IPS DF 19.7 (cell line): ENCODE data around the gene NUP37.
A peak's percentile ranks its signal among the peaks of the same experiment; 100 is the strongest.
"Not testable (repeated sequence)": the region's sequence is repeated elsewhere in the genome, so short reads cannot be mapped to it uniquely, and the experiment has no call there.

Experiments
- DNase-seq: peaks from one replicate; pipeline ENCODE4 v3.0.0-alpha.2; 2013; ENCODE audit warnings: low read depth, low spot score

The NUP37 gene

DNA sequence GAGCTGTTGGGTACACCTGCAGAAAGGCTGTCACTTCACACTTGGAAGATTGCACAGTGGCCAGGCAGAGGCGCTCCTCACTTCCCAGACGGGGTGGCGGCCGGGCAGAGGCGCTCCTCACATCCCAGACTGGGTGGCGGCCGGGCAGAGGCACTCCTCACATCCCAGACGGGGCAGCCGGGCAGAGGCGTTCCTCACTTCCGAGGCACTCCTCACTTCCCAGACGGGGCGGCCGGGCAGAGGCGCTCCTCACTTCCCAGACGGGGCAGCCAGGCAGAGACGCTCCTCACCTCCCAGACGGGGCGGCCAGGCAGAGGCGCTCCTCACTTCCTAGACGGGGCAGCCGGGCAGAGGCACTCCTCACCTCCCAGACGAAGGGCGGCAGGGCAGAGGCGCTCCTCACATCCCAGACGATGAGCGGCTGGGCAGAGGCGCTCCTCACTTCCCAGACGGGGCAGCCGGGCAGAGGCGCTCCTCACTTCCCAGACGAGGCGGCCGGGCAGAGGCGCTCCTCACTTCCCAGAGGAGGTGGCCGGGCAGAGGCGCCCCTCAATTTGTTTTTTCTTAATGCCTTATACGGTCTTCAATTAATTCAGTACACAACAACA is 30.6 kb downstream of the NUP37 start:
- not testable (repeated sequence) for DNase-seq

DNA sequence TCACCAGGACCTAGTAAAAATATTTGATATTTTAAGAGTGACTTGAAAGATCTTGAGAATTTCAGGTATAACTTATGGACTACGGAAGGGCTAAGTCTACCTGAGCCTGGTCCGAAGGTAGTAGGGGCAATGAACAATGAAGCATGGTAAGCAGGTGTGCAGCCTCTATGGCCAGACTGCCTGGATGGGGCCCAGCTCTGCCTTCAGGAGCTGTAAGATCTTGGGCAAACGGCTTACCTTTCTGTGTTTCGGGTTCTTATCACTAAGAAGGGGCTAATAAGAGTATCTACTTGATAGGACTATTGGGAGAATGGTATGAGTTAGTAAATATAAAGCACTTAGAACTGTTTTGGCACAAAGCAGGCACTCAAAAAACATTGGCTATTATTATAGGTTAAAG is 39.1 kb downstream of the NUP37 start:
- DNase-seq, result no peak

DNA sequence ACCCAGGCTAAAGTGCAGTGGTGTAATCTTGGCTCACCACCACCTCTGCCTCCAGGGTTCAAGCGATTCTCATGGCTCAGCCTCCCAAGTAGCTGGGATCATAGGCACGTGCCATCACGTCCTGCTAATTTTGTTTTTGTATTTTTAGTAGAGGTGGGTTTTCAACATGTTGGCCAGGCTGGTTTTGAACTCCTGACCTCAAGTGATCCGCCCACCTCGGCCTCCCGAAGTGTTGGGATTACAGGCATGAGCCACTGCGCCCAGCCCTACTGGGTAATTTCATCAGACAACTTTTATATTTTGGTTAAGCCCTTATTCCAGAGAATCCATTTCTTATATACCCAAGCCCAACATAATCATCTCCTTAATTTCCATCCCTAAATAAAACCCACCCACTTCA is 47.8 kb downstream of the NUP37 start:
- DNase-seq, result not testable (repeated sequence)

DNA sequence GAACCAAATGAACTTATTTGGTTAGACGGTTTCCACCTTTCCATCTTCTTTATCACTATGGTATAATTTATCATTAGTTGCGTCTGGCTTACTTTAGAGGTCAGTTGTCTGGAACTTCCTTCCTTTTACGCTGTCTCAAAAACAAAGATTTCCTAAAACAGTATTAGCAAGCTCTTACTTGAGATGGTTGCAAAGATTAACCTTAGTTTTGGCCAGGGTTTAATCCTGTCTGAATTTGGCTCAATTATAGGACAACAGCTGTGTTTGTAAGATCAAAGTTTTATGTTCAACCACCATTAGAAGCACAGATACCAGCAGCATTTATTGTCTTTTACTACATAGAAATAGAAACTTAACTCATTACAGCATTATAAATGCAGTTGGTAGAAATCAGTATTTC is 50.2 kb downstream of the NUP37 start:
- DNase-seq, result no peak

DNA sequence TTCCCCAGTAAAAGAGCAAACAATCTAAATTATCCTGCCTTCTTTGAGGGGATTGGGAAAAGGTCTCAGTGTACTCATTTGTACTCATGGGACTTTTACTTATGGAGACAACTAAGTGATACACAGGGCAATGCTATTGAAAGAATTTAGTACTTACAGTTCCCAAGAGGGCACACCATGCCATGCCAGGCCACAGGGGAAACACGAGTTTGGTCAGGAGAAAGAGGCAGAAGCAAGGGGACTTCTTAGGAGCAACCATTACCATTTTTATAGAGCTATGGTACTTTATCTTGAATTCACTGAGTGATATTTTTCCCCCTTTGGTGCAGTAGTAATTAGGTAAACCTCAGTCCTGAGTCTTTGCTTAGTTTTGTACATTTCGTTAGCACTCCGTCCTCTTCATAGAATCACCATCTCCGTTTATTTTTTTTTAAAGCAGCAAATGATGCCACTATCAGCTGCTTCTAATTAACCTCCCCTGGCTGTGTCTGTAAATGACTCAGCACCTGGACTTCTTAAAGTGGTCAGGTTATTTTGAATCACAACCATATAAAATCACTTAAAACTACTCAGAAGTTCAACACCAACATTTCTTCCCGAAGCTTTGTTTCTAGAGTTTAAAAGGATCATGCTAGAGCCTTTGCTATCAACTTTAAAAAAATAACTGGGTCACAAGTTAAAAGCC is 52.2 kb downstream of the NUP37 start:
- no peak for DNase-seq

DNA sequence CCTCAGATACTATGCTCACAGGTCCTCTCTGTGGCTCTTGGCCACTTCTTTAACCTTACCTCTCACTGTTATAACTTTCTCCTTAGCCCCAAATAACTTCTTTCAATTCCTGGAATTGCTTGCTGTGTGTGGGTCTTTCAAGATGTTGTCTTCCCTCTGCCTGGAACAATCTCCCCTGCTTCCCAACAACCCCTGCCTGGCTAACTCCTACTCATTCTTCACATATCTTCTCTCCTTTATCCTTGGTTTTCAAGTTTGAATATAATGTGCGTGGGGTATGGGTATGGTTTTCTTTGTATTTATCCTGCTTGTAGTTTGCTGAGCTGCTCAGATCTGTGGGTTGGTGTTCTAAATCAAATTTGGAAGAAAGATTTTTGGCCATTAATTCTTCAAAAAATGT is 55.4 kb downstream of the NUP37 start:
- DNase-seq, result no peak

DNA sequence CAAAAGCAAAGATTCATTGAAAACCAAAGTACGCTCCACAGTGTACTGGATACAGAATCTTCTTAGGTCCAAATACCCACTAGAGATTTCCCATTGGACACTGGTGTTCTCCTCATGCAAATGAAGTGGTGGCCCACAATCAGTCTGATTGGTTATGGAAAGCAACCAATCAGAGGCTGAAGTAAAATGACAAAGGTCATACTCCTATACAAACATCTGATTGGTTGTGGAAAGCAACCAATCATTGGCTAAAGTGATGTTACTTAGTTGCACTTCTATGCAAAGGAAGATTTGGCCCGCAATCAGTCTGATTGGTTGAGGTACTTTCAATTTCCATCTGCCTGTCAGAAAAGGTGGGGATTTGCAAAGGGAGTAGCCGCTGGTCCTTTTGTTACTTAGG is 56.8 kb downstream of the NUP37 start:
- DNase-seq, result no peak

DNA sequence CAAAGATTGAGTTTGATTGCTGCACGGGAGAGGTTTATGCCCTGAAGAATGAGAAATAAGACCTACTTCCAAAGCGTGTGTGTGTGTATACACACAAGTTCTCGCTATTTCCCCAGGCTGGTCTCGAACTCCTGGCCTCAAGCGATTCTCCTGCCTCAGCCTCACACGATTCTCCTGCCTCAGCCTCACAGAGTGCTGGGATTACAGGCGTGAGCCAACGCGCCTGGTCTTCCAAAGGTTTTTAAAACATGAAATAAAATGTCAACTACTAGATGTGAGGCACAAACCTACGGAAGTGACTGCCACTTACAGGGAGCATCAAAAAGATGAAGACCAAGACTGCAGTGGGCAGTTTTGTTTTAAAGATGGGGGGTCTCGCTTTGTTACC is 57.5 kb downstream of the NUP37 start:
- no peak for DNase-seq

DNA sequence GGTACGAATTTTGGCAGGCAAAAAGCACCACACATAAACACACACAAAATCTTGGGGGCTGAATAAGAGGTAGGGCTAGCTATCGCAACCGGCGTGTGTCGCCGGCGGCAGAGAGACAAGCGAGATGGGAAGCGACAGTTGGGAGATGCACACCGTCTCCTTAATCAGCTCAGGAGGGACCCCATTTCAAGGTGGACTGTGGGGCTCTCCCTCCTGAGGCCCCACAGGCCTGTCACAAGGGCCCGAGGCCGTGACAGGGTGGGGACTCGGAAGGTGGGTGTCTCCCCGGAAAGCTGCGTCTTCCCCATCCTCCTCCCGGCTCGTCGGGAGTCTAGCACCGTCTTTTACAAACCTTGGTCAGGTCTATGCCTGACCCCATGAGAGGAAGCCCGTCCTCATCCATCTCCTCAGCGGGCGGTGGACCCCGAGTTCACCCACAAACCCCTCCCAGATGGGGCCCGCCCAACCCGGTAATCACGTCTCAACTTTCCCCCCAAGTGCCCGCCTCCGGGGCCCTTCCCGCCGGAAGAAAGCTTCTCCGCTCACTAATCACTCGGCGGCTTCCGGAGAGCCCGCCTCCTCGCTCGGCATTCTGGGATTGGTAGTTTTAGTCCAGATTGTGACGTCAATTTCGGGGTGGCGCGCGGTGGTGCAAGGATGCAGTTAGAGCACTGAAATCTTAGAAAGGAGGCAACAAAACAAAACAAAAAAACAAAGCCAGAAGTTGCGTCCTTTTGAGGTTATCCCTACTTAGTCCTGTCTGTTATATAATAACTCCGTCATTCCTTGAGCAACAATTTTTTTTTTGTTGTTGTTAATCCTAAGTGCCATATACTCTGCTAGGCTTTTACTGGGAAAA is 58.1 kb downstream of the NUP37 start, which contains the start of gene WASHC3:
Gene WASHC3 (minus strand): TSS at position 432 of the 859 bp plus-strand sequence. CDS start 29 bp downstream, at position 403.
- peak; percentile 73 for DNase-seq

DNA sequence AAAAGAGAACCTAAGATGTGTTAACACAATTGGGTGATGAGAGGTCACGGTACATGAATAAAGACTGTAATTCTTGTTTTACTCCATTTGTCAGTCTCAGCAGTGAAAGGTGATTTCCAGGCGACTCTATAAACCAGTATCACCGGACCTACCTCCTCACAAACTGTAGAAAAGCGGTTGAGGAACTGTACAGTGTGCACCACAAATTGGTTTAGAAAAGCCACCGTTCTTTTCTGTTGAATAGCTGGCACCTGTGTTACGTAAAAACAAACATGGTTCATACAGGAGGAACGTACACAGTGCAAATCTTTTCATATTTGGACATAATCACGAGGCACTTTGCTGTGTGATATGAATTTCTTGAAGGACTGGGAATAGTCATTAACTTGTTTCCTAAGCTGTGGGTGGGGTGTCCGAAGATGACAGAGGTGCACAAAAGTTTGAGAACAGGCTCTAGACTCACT is 58.8 kb downstream of the NUP37 start:
- DNase-seq, result no peak

DNA sequence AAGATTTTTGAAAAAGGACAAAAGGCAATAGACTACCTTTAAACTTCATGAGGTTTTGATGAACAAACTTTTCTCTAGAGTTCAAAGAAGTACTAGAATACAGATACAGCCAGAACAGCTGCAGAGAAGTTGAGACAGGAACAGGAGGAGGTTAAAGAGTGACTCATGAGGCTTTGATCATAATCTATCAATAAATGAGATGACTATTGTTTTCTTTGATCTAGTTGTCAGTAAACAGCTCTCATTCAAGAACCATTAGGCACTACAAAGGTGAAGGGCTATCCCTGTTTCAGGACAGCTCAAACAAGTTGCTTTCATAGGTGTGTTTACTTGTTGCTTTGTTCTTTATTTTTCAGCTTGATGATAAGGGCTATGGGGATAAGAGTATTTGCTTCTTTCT is 60.6 kb downstream of the NUP37 start:
- DNase-seq, result no peak

DNA sequence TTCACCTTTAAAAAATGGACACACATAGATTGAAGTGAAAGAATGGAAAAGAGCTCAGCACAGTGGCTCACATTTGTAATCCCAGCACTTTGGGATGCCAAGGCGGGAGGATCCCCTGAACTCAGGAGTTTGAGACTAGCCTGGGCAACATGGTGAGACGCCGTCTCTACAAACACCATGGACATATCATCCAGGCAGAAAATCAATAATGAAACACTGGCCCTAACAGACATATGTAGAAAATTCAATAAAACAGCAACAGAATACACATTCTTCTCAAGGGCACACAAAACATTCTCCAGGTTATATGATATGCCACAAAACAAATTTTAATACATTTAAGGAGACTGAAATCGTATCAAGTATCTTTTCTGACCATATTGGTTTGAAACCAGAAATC is 65.6 kb downstream of the NUP37 start:
- no peak for DNase-seq

DNA sequence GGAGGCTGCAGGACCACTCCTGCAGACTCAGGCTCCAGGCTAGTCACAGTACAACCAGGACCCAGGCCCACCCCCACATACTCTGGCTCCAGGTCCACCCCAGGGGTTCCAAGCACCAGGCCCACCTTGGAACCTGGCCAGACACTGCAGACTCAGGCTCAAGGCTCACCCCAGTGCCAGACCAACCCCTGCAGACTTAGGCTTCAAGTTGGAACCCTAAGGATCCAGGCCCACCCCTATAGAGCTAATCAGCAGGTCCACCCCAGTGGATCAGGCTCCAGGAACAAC is 66.9 kb downstream of the NUP37 start:
- DNase-seq, result no peak

DNA sequence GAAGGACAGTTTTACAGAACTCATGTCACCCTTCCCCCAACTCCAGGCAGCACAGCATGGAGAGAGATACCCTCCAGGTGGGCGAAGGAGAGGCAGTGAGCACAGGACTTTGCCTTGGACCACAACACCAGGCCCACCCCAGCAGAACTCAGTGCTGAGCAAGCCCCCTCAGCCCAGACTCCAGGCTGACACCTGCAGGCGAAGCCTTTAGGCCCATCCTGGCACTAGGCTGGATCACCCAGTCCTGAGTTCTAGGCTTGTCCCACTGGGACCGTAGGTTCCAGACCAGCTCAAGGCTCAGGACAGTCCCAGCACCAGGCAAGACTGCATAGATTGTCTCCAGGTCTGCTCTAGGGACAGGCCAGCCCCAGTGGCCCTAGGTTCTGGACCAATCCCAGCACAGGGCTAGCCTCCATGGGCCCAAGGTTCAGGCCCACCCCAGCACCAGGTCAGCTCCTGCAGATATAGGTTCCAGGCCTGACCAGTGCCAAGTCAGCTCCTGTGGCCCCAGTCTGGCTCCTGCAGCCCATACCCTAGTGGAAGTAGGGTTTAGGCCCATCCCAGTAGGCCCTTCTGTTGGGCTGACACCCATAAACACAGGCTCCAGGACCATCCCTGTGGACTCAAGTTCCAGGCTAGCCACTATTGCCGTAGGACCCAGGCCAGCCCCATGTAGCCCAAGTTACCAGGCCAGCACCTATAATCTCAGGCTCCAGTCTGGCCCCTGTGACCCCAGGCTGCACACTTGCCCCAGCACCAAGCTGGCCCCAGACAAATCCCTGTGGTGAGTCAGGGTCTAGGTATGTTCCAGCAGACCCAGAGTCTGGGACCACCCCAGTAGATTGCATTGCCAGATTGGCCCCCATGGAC is 67.5 kb downstream of the NUP37 start:
- no peak for DNase-seq

DNA sequence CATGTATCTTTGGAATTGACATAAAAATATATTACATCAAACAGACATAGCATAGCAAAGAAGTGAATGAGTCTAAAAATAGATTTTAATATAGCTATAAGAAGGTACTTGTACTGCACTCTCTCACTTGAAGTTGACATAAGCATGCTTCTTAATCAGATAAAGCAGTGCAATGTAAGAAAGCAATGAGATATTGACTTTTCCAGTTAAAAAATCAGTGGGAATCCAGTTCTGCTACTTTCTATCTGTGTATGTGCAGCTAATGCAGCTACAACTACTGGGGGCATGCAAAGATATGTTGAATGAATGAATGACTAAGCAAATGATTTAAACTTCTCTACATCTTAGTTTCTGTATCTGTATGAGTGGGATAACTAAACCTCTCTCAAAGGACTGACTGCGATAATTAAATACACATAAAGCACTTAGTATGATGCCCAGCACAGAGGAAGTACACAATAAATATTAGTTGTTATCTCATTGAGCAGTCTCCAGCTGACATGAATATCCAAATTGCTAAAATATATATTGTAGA is 68.4 kb downstream of the NUP37 start:
- no peak for DNase-seq

DNA sequence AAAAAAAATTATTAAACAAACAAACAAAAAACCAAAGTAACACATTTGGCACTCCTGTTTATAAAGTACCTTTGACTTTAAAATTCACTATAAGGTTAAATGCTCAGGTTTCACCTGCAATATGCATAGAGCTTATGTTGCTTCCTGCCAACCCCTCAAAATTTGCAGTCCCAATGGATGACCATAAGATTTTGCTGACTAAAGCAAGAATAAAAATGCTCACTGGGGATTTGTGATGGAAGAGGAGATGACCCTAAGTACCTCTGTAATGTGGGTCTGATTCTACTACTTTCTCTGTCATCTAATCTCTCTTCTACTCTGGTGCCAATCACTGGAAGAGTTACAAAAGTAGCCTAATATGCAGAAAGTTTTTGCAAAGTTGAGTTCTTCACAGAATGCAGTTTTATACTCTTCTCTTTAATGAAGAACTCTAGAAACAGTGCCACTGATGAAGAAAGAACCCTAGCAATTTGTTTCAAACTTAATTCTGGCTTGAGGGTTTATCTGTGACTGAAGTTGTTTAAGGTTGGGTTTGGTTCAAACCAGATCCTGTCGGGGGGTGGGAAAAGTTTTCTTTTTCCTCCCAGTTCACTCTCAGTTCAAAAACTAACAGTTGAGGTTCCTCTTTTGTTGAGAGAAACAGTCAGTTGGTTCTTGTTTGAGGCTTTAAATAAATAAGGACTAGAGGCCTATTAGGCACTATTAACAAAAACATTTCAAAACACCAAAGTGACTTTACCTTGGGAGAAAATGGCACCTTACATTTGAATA is 69.1 kb downstream of the NUP37 start:
- DNase-seq, result no peak

DNA sequence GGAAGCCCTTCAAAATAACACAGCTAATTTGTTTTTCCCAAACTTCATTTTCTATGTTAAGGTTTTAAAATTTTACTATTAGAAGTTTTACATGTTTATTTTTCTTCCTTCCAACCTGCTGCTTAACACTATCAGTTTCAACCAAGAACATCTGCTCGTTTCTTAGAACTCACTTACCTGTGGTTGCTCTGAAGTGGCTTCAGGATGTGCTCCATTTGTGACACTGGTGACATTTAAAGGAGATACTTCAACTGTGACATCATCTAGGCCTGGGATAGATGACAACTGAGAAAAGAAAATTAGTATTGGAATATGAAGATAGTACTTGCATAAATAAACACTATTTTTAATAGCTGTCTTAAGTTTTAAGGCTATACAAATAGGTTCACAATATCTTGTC is 76.0 kb downstream of the NUP37 start:
- DNase-seq, result no peak

DNA sequence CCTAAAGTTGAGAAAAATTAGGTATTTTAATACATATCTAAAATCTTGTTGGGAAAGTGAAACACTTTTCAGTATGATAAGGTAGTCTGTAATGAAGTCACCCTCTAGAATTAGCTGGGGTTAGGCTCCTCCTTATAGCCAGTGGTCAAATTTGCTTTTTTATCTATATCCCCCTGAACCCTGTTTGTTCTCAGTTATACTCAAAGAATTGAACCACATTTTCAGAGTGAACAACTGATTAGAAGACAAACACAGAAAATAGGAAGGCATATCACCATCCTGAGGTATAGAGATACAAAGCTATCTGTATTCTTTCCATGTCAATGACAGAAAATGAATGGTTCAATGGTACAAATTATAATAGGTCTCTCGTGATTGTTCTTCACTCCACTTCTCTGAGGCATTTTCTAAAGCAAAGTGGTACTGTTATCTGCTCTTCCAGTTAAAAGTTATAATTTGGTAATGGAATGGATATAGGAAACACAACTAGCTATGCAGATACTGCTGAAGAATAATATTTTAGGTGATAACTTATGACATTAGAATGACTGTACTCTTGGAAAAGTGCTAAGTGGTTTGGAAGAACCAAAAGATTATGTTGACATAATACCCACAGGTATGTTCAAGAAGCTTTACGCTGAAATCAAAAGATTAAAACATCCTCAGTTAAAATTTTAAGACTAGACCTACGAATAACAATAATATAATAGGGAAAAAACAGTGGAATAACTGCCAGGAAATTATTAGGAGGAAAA is 85.7 kb downstream of the NUP37 start:
- no peak for DNase-seq

DNA sequence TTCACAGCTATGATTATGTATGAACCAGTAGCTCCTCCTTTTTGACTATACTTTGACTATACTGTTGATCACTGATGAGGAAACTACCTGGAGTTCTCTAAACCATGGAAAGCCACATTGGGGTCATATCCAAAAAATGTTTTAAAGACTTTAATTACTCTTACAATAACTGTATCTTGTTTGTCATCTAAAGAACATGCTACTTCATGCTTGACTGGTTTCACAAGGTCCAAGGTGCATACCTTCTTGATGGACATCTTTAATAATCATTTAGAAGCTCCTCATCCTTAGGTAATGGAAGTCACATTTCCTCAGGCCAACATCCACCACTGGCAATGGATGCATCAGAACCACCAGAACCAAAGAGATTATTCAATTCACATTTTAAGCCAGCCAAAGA is 88.1 kb downstream of the NUP37 start:
- no peak for DNase-seq

DNA sequence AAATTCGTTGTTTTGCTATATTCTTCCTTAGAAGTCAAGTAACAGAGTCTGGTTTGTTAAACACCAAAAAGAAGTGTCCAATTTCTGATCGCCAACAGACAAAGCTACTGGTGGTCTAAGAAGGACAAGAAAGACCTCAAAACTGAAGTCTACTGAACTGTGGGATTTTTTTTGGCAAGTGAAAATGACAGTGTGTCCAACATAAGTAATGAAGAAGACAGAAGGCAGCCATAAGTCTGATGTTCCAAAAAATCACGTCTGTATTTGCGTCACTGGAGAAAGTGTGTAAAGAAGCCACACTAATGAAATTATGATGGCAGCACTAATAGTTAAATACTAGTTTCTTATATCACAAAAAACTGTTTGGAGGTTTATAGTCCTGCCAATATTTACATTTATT is 90.8 kb downstream of the NUP37 start:
- DNase-seq, result no peak
